Breast epithelium (tissue), 3 donors: ENCODE results near the gene DELE1.

Experiments
- POLR2AphosphoS5 ChIP-seq, 3 donors: sonication (generic); formaldehyde crosslinking; IDR thresholded peaks; one replicate each; pipeline ENCODE4 v1.6.1; 2017; ENCODE audit warnings: antibody characterized with exemption in 3 of 3
- TF ChIP-seq, protein P1 (sequence below), 3 donors: fragments of 450-650 bp; IDR thresholded peaks; one replicate each; pipeline ENCODE4 v1.5.1; 2016 to 2017; ENCODE audit warnings: antibody characterized with exemption in 3 of 3, mild to moderate bottlenecking in 3 of 3, moderate library complexity in 3 of 3

DNA sequence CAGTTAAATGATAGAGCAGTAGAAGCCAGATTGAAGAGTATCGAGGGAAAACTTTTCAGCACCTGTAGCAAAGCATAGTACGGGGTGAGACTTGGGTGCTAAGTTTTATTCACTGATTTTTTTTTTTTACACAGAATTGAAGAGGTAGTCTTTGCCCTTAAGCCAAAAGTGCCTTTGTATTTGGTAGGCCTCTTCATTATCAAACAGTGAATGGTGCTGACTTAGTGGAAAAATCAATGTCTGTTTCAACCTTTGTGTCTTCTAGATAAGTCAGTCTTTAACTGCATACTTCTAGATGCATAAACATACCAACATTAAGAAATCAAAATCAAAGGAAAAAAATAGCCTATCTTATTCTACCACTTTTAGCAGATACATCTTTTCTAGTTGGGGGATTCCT, 59.0 kb downstream of the DELE1 start:
- TF ChIP-seq, protein P1, sequence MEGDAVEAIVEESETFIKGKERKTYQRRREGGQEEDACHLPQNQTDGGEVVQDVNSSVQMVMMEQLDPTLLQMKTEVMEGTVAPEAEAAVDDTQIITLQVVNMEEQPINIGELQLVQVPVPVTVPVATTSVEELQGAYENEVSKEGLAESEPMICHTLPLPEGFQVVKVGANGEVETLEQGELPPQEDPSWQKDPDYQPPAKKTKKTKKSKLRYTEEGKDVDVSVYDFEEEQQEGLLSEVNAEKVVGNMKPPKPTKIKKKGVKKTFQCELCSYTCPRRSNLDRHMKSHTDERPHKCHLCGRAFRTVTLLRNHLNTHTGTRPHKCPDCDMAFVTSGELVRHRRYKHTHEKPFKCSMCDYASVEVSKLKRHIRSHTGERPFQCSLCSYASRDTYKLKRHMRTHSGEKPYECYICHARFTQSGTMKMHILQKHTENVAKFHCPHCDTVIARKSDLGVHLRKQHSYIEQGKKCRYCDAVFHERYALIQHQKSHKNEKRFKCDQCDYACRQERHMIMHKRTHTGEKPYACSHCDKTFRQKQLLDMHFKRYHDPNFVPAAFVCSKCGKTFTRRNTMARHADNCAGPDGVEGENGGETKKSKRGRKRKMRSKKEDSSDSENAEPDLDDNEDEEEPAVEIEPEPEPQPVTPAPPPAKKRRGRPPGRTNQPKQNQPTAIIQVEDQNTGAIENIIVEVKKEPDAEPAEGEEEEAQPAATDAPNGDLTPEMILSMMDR (IDR thresholded peaks at IDR 0.05) = no peak
- TF ChIP-seq POLR2AphosphoS5 (IDR thresholded peaks at IDR 0.05) = no peak
